Smooth muscle cell (in vitro differentiated cells): ENCODE results near the gene EMX2. TPM values are rescaled to one million over a fixed set of nuclear protein-coding genes. Genes with fewer than 3 reads are reported as not detected.

ENCODE experiments used
- DNase-seq: peaks from one replicate; lab custom pipeline; 2025; ENCODE audit not compliant: unreplicated experiment; lab: John Stamatoyannopoulos, UW
- H2AFZ ChIP-seq: fragments of 200-600 bp; sonication (generic); 2 replicates; pipeline ENCODE4 v1.6.0; 2016; ENCODE audit warnings: antibody characterized with exemption, low read depth, mild to moderate bottlenecking
- H3F3A ChIP-seq: fragments of 200-600 bp; sonication (generic); 2 replicates; pipeline ENCODE4 v1.6.0; 2017; ENCODE audit warnings: antibody characterized with exemption, low read depth
- H3K27ac ChIP-seq: fragments of 200-600 bp; sonication (generic); 2 replicates; pipeline ENCODE4 v1.5.1; 2016; ENCODE audit warnings: low read depth, mild to moderate bottlenecking
- H3K27me3 ChIP-seq: fragments of 200-600 bp; sonication (generic); 2 replicates; pipeline ENCODE4 v1.6.1; 2016; ENCODE audit warnings: low read depth, mild to moderate bottlenecking
- H3K36me3 ChIP-seq: fragments of 200-600 bp; sonication (generic); 2 replicates; pipeline ENCODE4 v1.5.1; 2016; ENCODE audit warnings: low read depth
- H3K4me1 ChIP-seq: fragments of 200-600 bp; sonication (generic); 2 replicates; pipeline ENCODE4 v1.5.1; 2016; ENCODE audit warnings: low read depth
- H3K4me2 ChIP-seq: fragments of 200-600 bp; sonication (generic); 2 replicates; pipeline ENCODE4 v1.6.0; 2016; ENCODE audit warnings: mild to moderate bottlenecking
- H3K4me3 ChIP-seq: fragments of 200-600 bp; sonication (generic); 2 replicates; pipeline ENCODE4 v1.5.1; 2016; ENCODE audit warnings: mild to moderate bottlenecking
- H3K79me2 ChIP-seq: fragments of 200-600 bp; sonication (generic); 2 replicates; pipeline ENCODE4 v1.6.0; 2016; ENCODE audit warnings: low read depth, mild to moderate bottlenecking
- H3K9ac ChIP-seq: fragments of 200-600 bp; sonication (generic); 2 replicates; pipeline ENCODE4 v1.6.0; 2016; ENCODE audit warnings: low read depth
- H3K9me3 ChIP-seq: fragments of 200-600 bp; sonication (generic); replicated peaks from 2 replicates; pipeline ENCODE4 v1.5.1; 2016; ENCODE audit warnings: low read depth
- H4K20me1 ChIP-seq: fragments of 200-600 bp; sonication (generic); 2 replicates; pipeline ENCODE4 v1.6.0; 2016; ENCODE audit warnings: low read depth
- CTCF ChIP-seq: fragments of 200-600 bp; sonication (generic); IDR thresholded peaks from 2 replicates; pipeline ENCODE4 v1.5.1; 2017; ENCODE audit warnings: borderline replicate concordance, mild to moderate bottlenecking, antibody characterized with exemption; ENCODE audit not compliant: insufficient read depth, poor library complexity, severe bottlenecking
- WGBS: methylation state at CpG from one replicate; pipeline ENCODE4 v1.1.7; 2016; ENCODE audit warnings: low lambda C conversion rate; 5-methylcytosine and 5-hydroxymethylcytosine counted together
- polyA plus RNA-seq: library from polyadenylated mRNA; unstranded; fragments of >200 nt; fragmentation: Nextera tagmentation; extraction: Ambion mirVana; gene quantifications from 2 replicates; pipeline ENCODE4 v1.2.1, GENCODE V29; 2016
- total RNA-seq: library from RNA; depleted of rRNA; stranded (reverse); fragments of >200 nt; gene quantifications from 2 replicates; pipeline ENCODE4 v1.2.3, GENCODE V29; 2014

EMX2 gene
- total and polyA plus RNA-seq, 2 experiments from 2014 or later = 0.27 TPM; not detected in 1

GRCh38 chr10:117550076-117550475 is 7.5 kb downstream of the EMX2 start:
- no peak for DNase-seq
- WGBS = 12% methylated on average over 6 of the region's 6 CpGs
- no peaks in the 10 kb centered on the region for H4K20me1 ChIP-seq
- no peak overlapping the region for H3K27ac ChIP-seq
- no peaks in the 10 kb centered on the region for H3K36me3 ChIP-seq
- peaks cover 100% of the 10 kb centered on the region for H3K27me3 ChIP-seq
- no peak overlapping the region for H3K9ac ChIP-seq
- no peak overlapping the region for H3K4me3 ChIP-seq
- no peak for TF ChIP-seq CTCF
- no peaks in the 10 kb centered on the region for H3K79me2 ChIP-seq
- H3K4me1 ChIP-seq = peaks cover 54% of the 10 kb centered on the region
- no peaks in the 10 kb centered on the region for H3K9me3 ChIP-seq
- no peak overlapping the region for H2AFZ ChIP-seq
- H3K4me2 ChIP-seq = no peak overlapping the region
- H3F3A ChIP-seq = no peaks in the 10 kb centered on the region

- no peaks in the 10 kb centered on the region for H3K9me3 ChIP-seq
- DNase-seq = no peak
- no peaks in the 10 kb centered on the region for H3F3A ChIP-seq
- H4K20me1 ChIP-seq = no peaks in the 10 kb centered on the region
- no peak for TF ChIP-seq CTCF
- H3K9ac ChIP-seq = no peak overlapping the region
- no peak overlapping the region for H3K4me3 ChIP-seq
- no peaks in the 10 kb centered on the region for H3K36me3 ChIP-seq
- H2AFZ ChIP-seq = no peak overlapping the region
- WGBS = 11% methylated on average over 19 of the region's 22 CpGs
- H3K4me1 ChIP-seq = peaks cover 53% of the 10 kb centered on the region
- no peak overlapping the region for H3K27ac ChIP-seq
- H3K4me2 ChIP-seq = no peak overlapping the region
- H3K79me2 ChIP-seq = no peaks in the 10 kb centered on the region
- peaks cover 100% of the 10 kb centered on the region for H3K27me3 ChIP-seq
These were observed 8.2 kb downstream of the EMX2 start for GRCh38 chr10:117550599-117551329.

GRCh38 chr10:117551330-117552155 is 9.0 kb downstream of the EMX2 start:
- H2AFZ ChIP-seq = no peak overlapping the region
- no peak overlapping the region for H3K9ac ChIP-seq
- no peak overlapping the region for H3K4me2 ChIP-seq
- DNase-seq = no peak
- H3F3A ChIP-seq = no peaks in the 10 kb centered on the region
- TF ChIP-seq CTCF = no peak
- H3K79me2 ChIP-seq = no peaks in the 10 kb centered on the region
- H3K27me3 ChIP-seq = peaks cover 100% of the 10 kb centered on the region
- H4K20me1 ChIP-seq = no peaks in the 10 kb centered on the region
- WGBS = 10% methylated on average over 44 of the region's 45 CpGs
- no peaks in the 10 kb centered on the region for H3K9me3 ChIP-seq
- H3K36me3 ChIP-seq = no peaks in the 10 kb centered on the region
- no peak overlapping the region for H3K27ac ChIP-seq
- no peak overlapping the region for H3K4me3 ChIP-seq
- H3K4me1 ChIP-seq = peaks cover 53% of the 10 kb centered on the region
